Measurements from ENCODE around the gene PSORS1C1.
"Not testable (repeated sequence)": the region's sequence is repeated elsewhere in the genome, so short reads cannot be mapped to it uniquely, and the experiment has no call there.

Gene PSORS1C1

DNA sequence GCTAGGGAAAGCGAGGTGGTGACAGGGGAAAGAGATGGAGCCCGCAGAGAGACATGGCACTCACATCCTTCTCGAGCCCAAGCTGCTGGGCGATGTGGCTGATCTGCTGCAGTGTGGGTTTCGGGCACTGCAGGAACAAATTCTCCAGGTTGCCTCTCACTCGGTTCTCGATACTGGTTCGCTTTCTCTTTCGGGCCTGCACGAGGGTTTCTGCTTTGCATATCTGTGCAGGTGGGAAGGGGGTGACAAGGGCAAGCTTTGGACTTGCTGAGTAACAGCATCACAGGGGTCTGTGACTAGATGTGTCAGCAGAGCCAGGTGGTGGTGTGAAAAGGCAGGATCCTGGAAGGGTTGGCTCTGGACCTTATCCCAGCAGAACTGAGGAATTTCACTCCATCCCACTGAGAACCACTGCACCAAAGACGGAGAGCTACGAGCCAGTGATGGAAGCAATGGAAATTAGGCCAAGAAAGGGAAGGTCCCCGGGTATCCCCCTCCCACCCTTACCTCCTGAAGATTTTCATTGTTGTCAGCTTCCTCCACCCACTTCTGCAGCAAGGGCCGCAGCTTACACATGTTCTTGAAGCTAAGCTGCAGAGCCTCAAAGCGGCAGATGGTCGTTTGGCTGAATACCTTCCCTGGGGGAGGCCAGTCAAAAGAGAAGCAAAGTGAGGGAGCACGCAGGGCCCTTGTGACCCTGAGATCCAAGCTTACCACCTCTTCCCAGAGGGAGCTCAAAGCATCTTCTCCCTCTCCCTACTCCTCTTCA lies 50.6 kb downstream of the PSORS1C1 start:
- H3K27ac ChIP-seq (ENCODE audit: low read depth, low read length); H3K4me3 ChIP-seq (ENCODE audit: low read depth in 1 of 5, low read length in 5 of 5); H3K9ac ChIP-seq (ENCODE audit: low read length in 5 of 5); H3K4me1 ChIP-seq (ENCODE audit: control insufficient read depth in 5 of 5, insufficient read depth in 5 of 5, low read length in 5 of 5); H3K27me3 ChIP-seq (ENCODE audit: control insufficient read depth in 5 of 5, insufficient read depth in 4 of 5, low read length in 5 of 5); H3K9me3 ChIP-seq (ENCODE audit: control insufficient read depth in 5 of 5, low read length in 5 of 5): not testable (repeated sequence)
- H3K36me3 ChIP-seq (ENCODE audit: control insufficient read depth in 5 of 5, insufficient read depth in 5 of 5, low read length in 5 of 5), result peaks cover 0 to 14% (median 8%) of the 10 kb centered on the region in 5 donors

DNA sequence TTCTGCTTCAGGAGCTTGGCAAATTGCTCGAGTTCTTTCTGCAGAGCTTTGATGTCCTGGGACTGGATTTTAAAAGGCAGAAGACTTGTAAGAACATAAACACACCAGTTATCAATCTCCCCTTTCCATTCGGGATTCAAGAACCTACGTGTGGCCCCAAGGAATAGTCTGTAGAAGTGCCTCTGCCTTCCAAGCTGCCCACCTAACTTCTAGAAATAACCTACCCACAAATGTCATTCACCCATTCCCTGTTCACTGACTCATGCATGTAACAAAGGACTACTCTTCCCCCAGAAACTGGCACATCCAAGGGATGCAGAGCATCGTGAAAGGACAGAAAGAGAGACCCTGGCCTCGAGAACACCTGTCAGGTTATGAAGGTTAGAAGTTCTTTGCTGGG lies 51.4 kb downstream of the PSORS1C1 start:
- Histone ChIP-seq H3K9ac (ENCODE audit: low read length in 5 of 5) (no peak overlapping the region), H3K4me3 (ENCODE audit: low read depth in 1 of 5, low read length in 5 of 5) (no peak overlapping the region), H3K4me1 (ENCODE audit: control insufficient read depth in 5 of 5, insufficient read depth in 5 of 5, low read length in 5 of 5) (no peaks in the 10 kb centered on the region), H3K9me3 (ENCODE audit: control insufficient read depth in 5 of 5, low read length in 5 of 5) (no peaks in the 10 kb centered on the region), H3K27me3 (ENCODE audit: control insufficient read depth in 5 of 5, insufficient read depth in 4 of 5, low read length in 5 of 5) (no peaks in the 10 kb centered on the region), H3K36me3 (ENCODE audit: control insufficient read depth in 5 of 5, insufficient read depth in 5 of 5, low read length in 5 of 5) (peaks cover 0 to 14% (median 8%) of the 10 kb centered on the region in 5 donors), H3K27ac (ENCODE audit: low read depth, low read length) (no peak overlapping the region)

DNA sequence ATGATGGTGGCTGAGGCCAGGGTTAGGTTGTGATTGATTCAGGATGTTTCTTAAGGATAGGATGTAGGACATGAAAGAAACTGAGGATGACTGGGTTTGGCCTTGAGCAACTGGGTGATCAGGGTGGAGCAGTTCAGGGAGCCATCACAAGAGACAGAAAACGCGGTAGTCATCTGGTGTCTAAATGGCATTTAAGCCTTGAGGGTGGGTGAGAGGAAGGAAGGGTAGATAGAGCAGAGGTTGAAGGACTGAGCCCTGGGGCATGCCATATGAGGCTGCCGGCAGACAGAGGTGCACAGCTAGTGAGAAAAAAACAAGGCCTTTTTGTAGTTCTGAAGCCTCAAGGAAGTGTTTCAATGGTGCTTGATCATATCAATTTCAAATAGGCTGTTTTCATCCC lies 54.0 kb downstream of the PSORS1C1 start:
- no peaks in the 10 kb centered on the region for H3K9me3 ChIP-seq (ENCODE audit: control insufficient read depth in 5 of 5, low read length in 5 of 5)
- peaks cover 0 to 3% (median 0%) of the 10 kb centered on the region in 5 donors for H3K27me3 ChIP-seq (ENCODE audit: control insufficient read depth in 5 of 5, insufficient read depth in 4 of 5, low read length in 5 of 5)
- H3K36me3 ChIP-seq (ENCODE audit: control insufficient read depth in 5 of 5, insufficient read depth in 5 of 5, low read length in 5 of 5), result no peaks in the 10 kb centered on the region
- H3K4me3 ChIP-seq (ENCODE audit: low read depth in 1 of 5, low read length in 5 of 5), result no peak overlapping the region
- no peak overlapping the region for H3K27ac ChIP-seq (ENCODE audit: low read depth, low read length)
- no peaks in the 10 kb centered on the region for H3K4me1 ChIP-seq (ENCODE audit: control insufficient read depth in 5 of 5, insufficient read depth in 5 of 5, low read length in 5 of 5)
- H3K9ac ChIP-seq (ENCODE audit: low read length in 5 of 5), result no peak overlapping the region

DNA sequence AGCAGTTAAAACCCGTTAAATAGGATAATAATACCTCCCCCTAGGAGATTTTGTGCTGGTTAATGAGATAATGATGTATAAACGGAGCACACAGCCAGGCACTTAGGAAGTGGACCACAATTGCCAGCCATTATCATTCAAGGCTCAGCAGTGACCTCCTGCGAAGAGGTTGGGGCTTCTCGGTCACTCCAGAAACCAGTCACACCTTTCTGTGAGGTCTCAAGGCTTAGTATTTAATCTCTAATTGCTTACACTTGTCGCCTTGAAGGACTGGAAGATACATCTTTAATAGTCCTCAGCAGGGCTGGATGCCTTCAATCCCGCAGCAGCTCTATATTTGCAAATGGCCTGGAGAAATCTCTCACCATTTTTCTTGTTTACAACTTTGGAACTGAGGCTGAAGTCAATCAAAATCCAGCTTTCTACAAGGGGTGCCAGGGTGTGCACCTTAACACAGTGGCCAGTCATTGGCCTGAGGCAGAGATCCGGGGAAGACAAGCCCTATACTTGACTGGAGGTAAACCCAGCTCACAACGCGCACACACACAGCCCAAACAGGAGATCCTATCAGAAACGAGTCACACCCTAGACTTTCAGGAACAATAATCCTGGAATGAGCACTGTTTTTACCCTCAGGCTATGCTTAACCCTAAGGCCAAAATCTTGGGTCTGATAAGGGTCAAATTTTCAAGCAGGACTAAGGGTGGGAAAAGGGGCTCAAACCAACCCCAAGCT lies 54.7 kb downstream of the PSORS1C1 start:
- no peaks in the 10 kb centered on the region for H3K4me1 ChIP-seq (ENCODE audit: control insufficient read depth in 5 of 5, insufficient read depth in 5 of 5, low read length in 5 of 5)
- no peaks in the 10 kb centered on the region for H3K36me3 ChIP-seq (ENCODE audit: control insufficient read depth in 5 of 5, insufficient read depth in 5 of 5, low read length in 5 of 5)
- no peaks in the 10 kb centered on the region for H3K9me3 ChIP-seq (ENCODE audit: control insufficient read depth in 5 of 5, low read length in 5 of 5)
- peaks cover 0 to 3% (median 0%) of the 10 kb centered on the region in 5 donors for H3K27me3 ChIP-seq (ENCODE audit: control insufficient read depth in 5 of 5, insufficient read depth in 4 of 5, low read length in 5 of 5)
- no peak overlapping the region for H3K27ac ChIP-seq (ENCODE audit: low read depth, low read length)
- H3K9ac ChIP-seq (ENCODE audit: low read length in 5 of 5), result no peak overlapping the region
- H3K4me3 ChIP-seq (ENCODE audit: low read depth in 1 of 5, low read length in 5 of 5), result no peak overlapping the region

DNA sequence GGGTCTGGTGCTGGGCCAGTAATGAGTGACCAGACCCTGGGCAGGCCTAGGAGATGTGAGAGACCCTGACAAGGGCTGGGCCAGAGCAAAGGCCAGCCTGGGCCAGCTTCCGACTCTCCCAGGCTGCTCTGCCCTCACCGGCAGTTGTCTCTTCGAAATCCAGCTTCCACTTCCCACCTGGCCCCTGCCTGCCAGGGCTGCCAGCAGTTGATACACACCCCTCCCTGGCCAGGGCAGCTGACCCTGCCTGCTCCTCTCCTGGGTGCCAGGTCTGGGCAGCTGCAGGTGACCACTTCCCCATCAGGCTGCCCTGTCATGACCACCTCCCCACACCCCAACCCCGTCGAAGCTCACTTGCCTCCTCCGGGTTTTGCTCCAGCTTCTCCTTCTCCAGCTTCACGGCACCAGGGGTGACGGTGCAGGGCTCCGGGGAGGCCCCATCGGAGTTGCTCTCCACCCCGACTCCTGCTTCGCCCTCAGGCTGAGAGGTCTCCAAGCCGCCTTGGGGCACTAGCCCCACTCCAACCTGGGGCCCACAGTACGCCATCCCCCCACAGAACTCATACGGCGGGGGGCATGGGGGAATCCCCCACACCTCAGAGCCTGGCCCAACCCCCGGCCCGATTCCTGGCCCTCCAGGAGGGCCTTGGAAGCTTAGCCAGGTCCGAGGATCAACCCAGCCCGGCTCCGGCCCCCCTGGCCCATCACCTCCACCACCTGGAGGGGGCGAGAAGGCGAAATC lies 55.4 kb downstream of the PSORS1C1 start:
- not testable (repeated sequence) for H3K36me3 ChIP-seq (ENCODE audit: control insufficient read depth in 5 of 5, insufficient read depth in 5 of 5, low read length in 5 of 5); H3K4me1 ChIP-seq (ENCODE audit: control insufficient read depth in 5 of 5, insufficient read depth in 5 of 5, low read length in 5 of 5); H3K9ac ChIP-seq (ENCODE audit: low read length in 5 of 5); H3K9me3 ChIP-seq (ENCODE audit: control insufficient read depth in 5 of 5, low read length in 5 of 5); H3K27me3 ChIP-seq (ENCODE audit: control insufficient read depth in 5 of 5, insufficient read depth in 4 of 5, low read length in 5 of 5); H3K4me3 ChIP-seq (ENCODE audit: low read depth in 1 of 5, low read length in 5 of 5); H3K27ac ChIP-seq (ENCODE audit: low read depth, low read length)

DNA sequence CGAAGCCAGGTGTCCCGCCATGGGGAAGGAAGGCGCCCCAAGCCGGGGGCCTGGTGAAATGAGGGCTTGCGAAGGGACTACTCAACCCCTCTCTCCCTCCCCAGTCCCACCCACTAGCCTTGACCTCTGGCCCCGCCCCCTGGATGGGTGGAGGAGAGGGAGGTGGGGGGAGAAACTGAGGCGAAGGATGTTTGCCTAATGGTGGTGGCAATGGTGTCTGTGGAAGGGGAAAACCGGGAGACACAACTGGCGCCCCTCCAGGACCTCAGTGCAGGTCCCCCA lies 55.9 kb downstream of the PSORS1C1 start, which contains the start of gene POU5F1:
TSS of gene POU5F1 (minus strand) at position 83 of the 282 bp plus-strand sequence. CDS start at position 21, 62 bp downstream.
- no peak within 1 kb of the TSS for H3K4me3 ChIP-seq (ENCODE audit: low read depth in 1 of 5, low read length in 5 of 5)
- H3K27ac ChIP-seq (ENCODE audit: low read depth, low read length), result no peak within 1 kb of the TSS
- peaks cover 0 to 3% (median 0%) of the 10 kb centered on the region in 5 donors for H3K36me3 ChIP-seq (ENCODE audit: control insufficient read depth in 5 of 5, insufficient read depth in 5 of 5, low read length in 5 of 5)
- H3K9me3 ChIP-seq (ENCODE audit: control insufficient read depth in 5 of 5, low read length in 5 of 5), result no peaks in the 10 kb centered on the region
- no peak within 1 kb of the TSS for H3K9ac ChIP-seq (ENCODE audit: low read length in 5 of 5)
- no peaks in the 10 kb centered on the region for H3K4me1 ChIP-seq (ENCODE audit: control insufficient read depth in 5 of 5, insufficient read depth in 5 of 5, low read length in 5 of 5)
- H3K27me3 ChIP-seq (ENCODE audit: control insufficient read depth in 5 of 5, insufficient read depth in 4 of 5, low read length in 5 of 5), result peaks cover 0 to 3% (median 0%) of the 10 kb centered on the region in 5 donors

DNA sequence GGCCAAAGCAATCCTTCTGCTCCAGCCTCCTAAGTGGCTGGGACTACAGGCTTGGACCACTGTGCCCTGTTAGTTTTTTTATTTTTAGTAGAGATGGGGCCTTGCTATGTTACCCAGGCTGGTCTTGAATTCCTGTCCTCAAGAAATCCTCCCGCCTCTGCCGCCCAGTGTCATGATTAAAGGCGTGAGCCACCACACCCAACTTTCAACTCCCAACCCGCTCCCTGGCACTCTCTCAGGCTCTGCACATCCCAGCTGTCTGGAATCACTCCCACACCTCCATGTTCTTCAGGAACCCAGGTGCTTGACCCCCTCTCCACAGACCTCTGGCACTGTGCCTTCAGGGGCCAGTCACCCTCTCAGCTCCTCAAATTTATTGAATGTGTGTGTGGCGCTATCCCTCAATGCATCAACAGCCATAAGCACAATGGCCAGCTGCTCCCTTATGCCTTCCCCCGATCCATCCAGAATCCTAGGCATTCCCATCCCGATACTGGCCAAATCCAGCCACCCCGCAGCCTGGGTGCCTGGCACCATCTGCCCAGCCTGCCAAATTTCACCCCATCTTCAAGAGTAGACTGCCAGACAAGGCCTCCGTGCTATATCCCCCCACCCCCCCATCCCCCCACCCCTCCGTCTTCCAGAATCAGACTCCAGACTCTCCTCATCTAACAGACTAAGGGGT lies 56.5 kb downstream of the PSORS1C1 start:
- no peak overlapping the region for H3K27ac ChIP-seq (ENCODE audit: low read depth, low read length)

DNA sequence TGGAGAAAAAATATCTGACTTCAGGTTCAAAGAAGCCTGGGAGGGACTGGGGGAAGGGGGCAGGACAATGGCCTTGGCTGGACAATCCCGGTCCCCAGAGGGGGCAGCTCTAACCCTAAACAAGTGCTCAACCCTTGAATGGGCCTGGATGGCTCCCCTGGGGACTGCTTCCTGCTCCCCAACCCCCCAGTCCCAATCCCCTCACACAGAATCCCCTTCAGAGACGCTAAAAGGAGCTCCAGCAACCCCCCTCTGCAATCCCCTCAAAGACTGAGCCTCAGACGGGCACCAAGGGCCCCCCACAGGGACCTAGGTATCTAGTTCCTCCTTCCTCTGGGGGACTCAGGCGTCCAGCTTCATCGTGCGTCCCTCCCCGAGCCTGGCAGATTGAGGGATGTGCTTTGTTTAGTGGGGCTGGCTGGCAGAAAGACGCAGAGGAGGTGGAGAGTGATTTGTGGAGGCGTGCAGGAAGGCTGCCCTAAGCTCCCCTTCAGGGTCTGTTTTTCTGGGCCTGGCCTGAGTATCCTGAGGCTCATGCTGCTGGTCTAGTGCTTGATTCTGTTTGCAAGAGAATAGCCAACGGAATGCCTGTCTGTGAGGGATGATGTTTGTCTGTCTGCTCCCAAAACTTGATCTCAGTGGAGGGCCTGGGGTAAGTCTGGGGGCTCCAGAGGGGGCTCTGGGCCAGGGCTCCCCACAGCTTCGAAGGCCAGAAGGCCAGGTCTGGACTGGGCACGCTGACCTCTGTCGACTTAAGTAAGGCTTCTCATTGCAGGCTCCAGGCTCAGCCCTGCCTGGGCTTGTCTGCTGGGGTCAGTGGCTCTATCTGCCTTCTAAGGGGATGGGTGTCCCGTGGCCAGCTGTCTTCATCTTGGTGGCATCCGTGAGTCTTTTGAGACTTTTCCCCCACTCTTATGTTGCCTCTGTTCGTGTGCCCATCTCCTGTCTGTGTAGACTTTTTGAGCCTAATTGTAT lies 57.6 kb downstream of the PSORS1C1 start:
- Histone ChIP-seq H3K4me1 (ENCODE audit: control insufficient read depth in 5 of 5, insufficient read depth in 5 of 5, low read length in 5 of 5) (no peaks in the 10 kb centered on the region), H3K4me3 (ENCODE audit: low read depth in 1 of 5, low read length in 5 of 5) (no peak overlapping the region), H3K9me3 (ENCODE audit: control insufficient read depth in 5 of 5, low read length in 5 of 5) (no peaks in the 10 kb centered on the region), H3K36me3 (ENCODE audit: control insufficient read depth in 5 of 5, insufficient read depth in 5 of 5, low read length in 5 of 5) (peaks cover 0 to 3% (median under 1%) of the 10 kb centered on the region in 5 donors), H3K9ac (ENCODE audit: low read length in 5 of 5) (no peak overlapping the region), H3K27me3 (ENCODE audit: control insufficient read depth in 5 of 5, insufficient read depth in 4 of 5, low read length in 5 of 5) (peaks cover 0 to 3% (median 0%) of the 10 kb centered on the region in 5 donors), H3K27ac (ENCODE audit: low read depth, low read length) (no peak overlapping the region)

More for the DNA sequence above, 56.5 kb downstream of the PSORS1C1 start:
- H3K36me3 ChIP-seq (ENCODE audit: control insufficient read depth in 5 of 5, insufficient read depth in 5 of 5, low read length in 5 of 5), result peaks cover 0 to 3% (median 0%) of the 10 kb centered on the region in 5 donors
- no peak overlapping the region for H3K9ac ChIP-seq (ENCODE audit: low read length in 5 of 5)
- H3K4me1 ChIP-seq (ENCODE audit: control insufficient read depth in 5 of 5, insufficient read depth in 5 of 5, low read length in 5 of 5), result no peaks in the 10 kb centered on the region
- no peak overlapping the region for H3K4me3 ChIP-seq (ENCODE audit: low read depth in 1 of 5, low read length in 5 of 5)
- H3K9me3 ChIP-seq (ENCODE audit: control insufficient read depth in 5 of 5, low read length in 5 of 5), result no peaks in the 10 kb centered on the region
- peaks cover 0 to 3% (median 0%) of the 10 kb centered on the region in 5 donors for H3K27me3 ChIP-seq (ENCODE audit: control insufficient read depth in 5 of 5, insufficient read depth in 4 of 5, low read length in 5 of 5)

DNA sequence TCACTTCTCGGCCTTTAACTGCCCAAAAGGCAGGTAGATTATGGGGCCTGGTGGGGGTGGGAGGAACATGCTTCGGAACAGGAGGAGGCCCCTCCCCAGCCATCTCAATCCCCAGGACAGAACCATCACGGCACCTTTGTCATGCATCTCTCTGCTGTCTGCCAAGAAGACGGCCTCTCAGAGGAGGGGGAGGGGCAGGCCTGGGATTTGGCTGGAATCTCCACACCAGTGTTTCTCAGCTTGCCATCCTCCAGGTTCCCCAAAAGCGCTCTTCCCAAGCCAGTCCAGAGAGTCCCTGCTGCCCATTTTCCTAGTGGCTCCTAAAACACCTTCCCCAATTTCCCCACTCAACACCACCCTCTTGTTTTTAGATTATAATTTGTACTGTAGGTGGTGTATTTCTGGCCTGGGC lies 58.4 kb downstream of the PSORS1C1 start:
- Histone ChIP-seq H3K9ac (ENCODE audit: low read length in 5 of 5) (no peak overlapping the region), H3K36me3 (ENCODE audit: control insufficient read depth in 5 of 5, insufficient read depth in 5 of 5, low read length in 5 of 5) (peaks cover 0 to 4% (median 2%) of the 10 kb centered on the region in 5 donors), H3K27ac (ENCODE audit: low read depth, low read length) (no peak overlapping the region), H3K27me3 (ENCODE audit: control insufficient read depth in 5 of 5, insufficient read depth in 4 of 5, low read length in 5 of 5) (peaks cover 0 to 3% (median 0%) of the 10 kb centered on the region in 5 donors), H3K4me1 (ENCODE audit: control insufficient read depth in 5 of 5, insufficient read depth in 5 of 5, low read length in 5 of 5) (no peaks in the 10 kb centered on the region), H3K4me3 (ENCODE audit: low read depth in 1 of 5, low read length in 5 of 5) (no peak overlapping the region), H3K9me3 (ENCODE audit: control insufficient read depth in 5 of 5, low read length in 5 of 5) (no peaks in the 10 kb centered on the region)
